NCI-H1436 (cell line): ENCODE measurements around the gene PRKG2.

Experiments used
- DNase-seq: peaks from one replicate; lab custom pipeline; 2025; lab: John Stamatoyannopoulos, UW

Gene PRKG2

DNA sequence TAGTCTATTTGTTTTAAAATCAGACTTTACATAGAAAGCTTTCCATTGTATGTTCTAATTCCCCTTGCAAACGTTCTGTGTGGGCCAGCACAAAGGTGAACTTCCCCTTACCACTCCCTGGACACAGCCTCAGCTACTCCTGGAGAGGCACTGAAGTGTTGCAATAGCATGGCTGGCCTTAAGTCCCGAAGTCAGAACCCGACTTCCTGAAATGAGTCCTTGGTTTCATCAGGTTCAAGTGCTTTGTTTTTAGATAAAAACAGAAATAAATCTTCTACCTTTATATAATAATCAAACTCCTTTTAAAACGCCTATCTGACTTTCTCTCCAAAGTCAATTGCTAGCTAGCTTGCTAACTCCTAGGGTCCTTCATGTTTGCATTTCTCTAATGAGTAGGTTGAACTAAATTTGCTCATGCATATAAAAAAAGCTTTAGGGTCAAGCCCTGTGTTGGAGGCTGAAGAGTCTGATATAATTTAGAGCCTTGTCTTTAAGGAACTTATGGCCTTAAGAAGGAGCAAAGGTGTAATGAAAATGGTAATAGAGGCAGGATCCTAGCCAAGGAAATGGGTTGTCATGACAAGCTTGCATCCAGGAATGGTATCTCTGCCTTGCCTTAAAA, 175.6 kb downstream of the PRKG2 start:
- DNase-seq = no peak

DNA sequence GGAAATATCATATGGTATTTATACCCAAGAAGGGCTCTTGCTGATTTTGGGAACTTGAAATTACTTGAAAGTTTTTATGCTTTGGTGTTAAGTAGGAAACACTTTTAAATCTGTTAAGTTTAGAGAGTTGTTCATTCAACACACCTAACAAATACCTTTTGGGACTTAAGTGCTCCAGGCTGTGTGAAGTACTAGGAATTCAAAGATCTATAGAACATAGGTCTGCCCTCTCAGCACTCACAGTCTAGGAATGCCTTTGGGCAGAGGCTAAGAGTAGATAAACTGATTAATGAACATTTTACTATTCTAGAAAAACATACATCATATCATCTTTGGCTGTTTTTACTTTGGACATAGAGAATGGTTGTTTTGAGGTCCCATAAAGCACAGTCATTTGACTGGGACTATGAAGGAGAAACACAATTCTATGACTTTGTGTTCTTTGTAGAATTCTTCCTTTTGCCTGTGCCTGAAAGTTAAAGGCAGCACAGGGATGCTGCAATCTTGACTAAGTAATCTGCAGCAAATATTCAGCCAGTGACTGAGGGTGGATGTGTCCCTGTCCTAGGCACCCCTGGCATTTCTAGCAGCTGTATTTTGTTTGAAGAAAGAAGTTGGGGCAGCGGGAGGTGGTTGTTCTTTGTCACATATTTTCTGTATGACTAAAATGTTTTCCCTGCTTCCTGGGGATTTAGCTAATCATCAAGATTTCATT, 176.2 kb downstream of the PRKG2 start:
- DNase-seq = no peak
